Mucosa of descending colon (tissue), 3 donors: ENCODE data around the gene TSPAN7. TPM values are rescaled to one million over a fixed set of nuclear protein-coding genes. Genes with fewer than 3 reads are reported as not detected.

Experiments used
- ATAC-seq: fragments of 200-7000 bp; cut with Tn5 transposase; one replicate; pipeline ENCODE4 v1.9.1; 2020; ENCODE audit warnings: mild to moderate bottlenecking, moderate library complexity
- DNase-seq, 3 donors: peaks; one replicate each; pipeline ENCODE4 v3.0.0-alpha.2; 2020
- H3K36me3 ChIP-seq: fragments of 200-600 bp; one replicate; pipeline ENCODE4 v1.8.0; 2021; ENCODE audit warnings: low read depth, mild to moderate bottlenecking
- H3K4me1 ChIP-seq: fragments of 200-600 bp; one replicate; pipeline ENCODE4 v1.8.0; 2021; ENCODE audit warnings: low read depth, mild to moderate bottlenecking
- H3K4me3 ChIP-seq: fragments of 200-600 bp; one replicate; pipeline ENCODE4 v1.8.0; 2021; ENCODE audit warnings: mild to moderate bottlenecking
- H3K9me3 ChIP-seq: fragments of 200-600 bp; one replicate; pipeline ENCODE4 v1.8.0; 2021; ENCODE audit warnings: mild to moderate bottlenecking
- CTCF ChIP-seq: fragments of 200-600 bp; IDR thresholded peaks from one replicate; pipeline ENCODE4 v1.8.0; 2022; ENCODE audit warnings: antibody characterized with exemption, mild to moderate bottlenecking
- intact Hi-C, 2 donors: fragments of 100-400 bp; cut with DNase I in 1 of 2; cut with micrococcal nuclease in 1 of 2; formaldehyde crosslinking; loops; one replicate each; pipeline versions ENCODE4 v1.11.0 to v1.11.1; 2022; cut with DNase I, micrococcal nuclease
- total RNA-seq, 3 donors: library from RNA; stranded (reverse); fragmentation: NEBNext Ultra II Directional in 2 of 3; extraction: Animal tissue kit (Norgen Biotek cat#: 25700) in 2 of 3; gene quantifications; one replicate each; pipeline versions ENCODE4 v1.2.1 to v1.2.4, GENCODE V29; 2021 to 2023
- donor health status: DM: no; HTN: no; CAD: no; lungs with moderate emphysema.
- donor health status: DM: no; HTN: no; CAD: no.
- donor health status: DM: no; HTN: yes; CAD: no.

The TSPAN7 gene
- total RNA-seq, 3 donors from 2014 or later = 61.4 to 138 (median 104) TPM

GRCh38 chrX:38646129-38646528, 84.8 kb downstream of the TSPAN7 start:
- Histone ChIP-seq H3K9me3 (no peaks in the 10 kb centered on the region), H3K4me1 (no peaks in the 10 kb centered on the region), H3K4me3 (no peak overlapping the region), H3K36me3 (no peaks in the 10 kb centered on the region)
- no peak for DNase-seq
- intact Hi-C loops = no loop called here
- no peak for TF ChIP-seq CTCF
- no peak for ATAC-seq

- Histone ChIP-seq H3K36me3 (no peaks in the 10 kb centered on the region), H3K4me3 (no peak overlapping the region), H3K4me1 (no peaks in the 10 kb centered on the region), H3K9me3 (no peaks in the 10 kb centered on the region)
- no peak for ATAC-seq
- intact Hi-C loops = no loop called here
- TF ChIP-seq CTCF = no peak
- DNase-seq = no peak
Measured at GRCh38 chrX:38649221-38649620, 87.9 kb downstream of the TSPAN7 start.

- no peak for DNase-seq
- no peaks in the 10 kb centered on the region for H3K9me3 ChIP-seq
- ATAC-seq = no peak
- H3K36me3 ChIP-seq = no peaks in the 10 kb centered on the region
- H3K4me1 ChIP-seq = no peaks in the 10 kb centered on the region
- TF ChIP-seq CTCF = no peak
- no peak overlapping the region for H3K4me3 ChIP-seq
- intact Hi-C loops = no loop called here
Measured at GRCh38 chrX:38649674-38650647, 88.6 kb downstream of the TSPAN7 start.

GRCh38 chrX:38651625-38652601, 90.6 kb downstream of the TSPAN7 start:
- Histone ChIP-seq H3K36me3 (no peaks in the 10 kb centered on the region), H3K4me1 (no peaks in the 10 kb centered on the region), H3K4me3 (no peak overlapping the region), H3K9me3 (no peaks in the 10 kb centered on the region)
- no peak for ATAC-seq
- DNase-seq = no peak
- intact Hi-C loops = no loop called here
- no peak for TF ChIP-seq CTCF

GRCh38 chrX:38652934-38653442, 91.6 kb downstream of the TSPAN7 start:
- H3K36me3 ChIP-seq = no peaks in the 10 kb centered on the region
- ATAC-seq = no peak
- TF ChIP-seq CTCF = no peak
- H3K4me3 ChIP-seq = no peak overlapping the region
- H3K9me3 ChIP-seq = no peaks in the 10 kb centered on the region
- intact Hi-C loops = no loop called here
- DNase-seq = no peak
- no peaks in the 10 kb centered on the region for H3K4me1 ChIP-seq
